Dendritic cell treated with granulocyte-macrophage colony-stimulating factor and Interleukin-4, amounts not matched to agents 40 ng/mL and 50 ng/mL, for 4 days (primary cell): Measurements from ENCODE around the gene MAP2K2.
A peak's percentile ranks its signal among the peaks of the same experiment; 100 is the strongest.

Experiments used
- H3K27ac Mint-ChIP-seq: one replicate; pipeline ENCODE4 v1.8.0; 2022; ENCODE audit warnings: mild to moderate bottlenecking, mixed read lengths
- H3K27me3 Mint-ChIP-seq: one replicate; pipeline ENCODE4 v1.8.0; 2022; ENCODE audit warnings: mild to moderate bottlenecking, mixed read lengths
- H3K36me3 Mint-ChIP-seq: one replicate; pipeline ENCODE4 v1.8.0; 2022; ENCODE audit warnings: low read depth, mixed read lengths
- H3K4me1 Mint-ChIP-seq: one replicate; pipeline ENCODE4 v1.8.0; 2022; ENCODE audit warnings: low read depth, mixed read lengths
- H3K4me3 Mint-ChIP-seq: one replicate; pipeline ENCODE4 v1.8.0; 2022; ENCODE audit warnings: mild to moderate bottlenecking, moderate library complexity, mixed read lengths
- H3K9me3 Mint-ChIP-seq: one replicate; pipeline ENCODE4 v1.8.0; 2022; ENCODE audit warnings: mixed read lengths
- intact Hi-C: fragments of 100-400 bp; cut with micrococcal nuclease; formaldehyde crosslinking; loops from one replicate; pipeline ENCODE4 v1.15.0; 2022

MAP2K2 gene

GRCh38 chr19:4120559-4121272 is 3.2 kb downstream of the MAP2K2 start:
- Mint-ChIP-seq H3K4me3 (no peak overlapping the region), H3K27ac (peak overlapping the region; percentile 3)

GRCh38 chr19:4119763-4120162 is 4.2 kb downstream of the MAP2K2 start:
- intact Hi-C loops, result loop anchor here (10.0 kb wide), 1 partner anchor 55 kb away; the partner anchor contains the start of gene ZBTB7A
- Mint-ChIP-seq H3K4me3 (no peak overlapping the region), H3K27me3 (no peaks in the 10 kb centered on the region), H3K27ac (peak overlapping the region; percentile 7), H3K36me3 (peaks cover 69% of the 10 kb centered on the region), H3K9me3 (no peaks in the 10 kb centered on the region), H3K4me1 (peaks cover 47% of the 10 kb centered on the region)

More at GRCh38 chr19:4120559-4121272, 3.2 kb downstream of the MAP2K2 start:
- Mint-ChIP-seq H3K4me1 (peaks cover 40% of the 10 kb centered on the region), H3K9me3 (no peaks in the 10 kb centered on the region), H3K36me3 (peaks cover 60% of the 10 kb centered on the region), H3K27me3 (no peaks in the 10 kb centered on the region)
- intact Hi-C loops, result loop anchor here (10.0 kb wide), 1 partner anchor 56 kb away; the partner anchor contains the start of gene ZBTB7A

GRCh38 chr19:4115818-4116385 is 8.0 kb downstream of the MAP2K2 start:
- H3K4me1 Mint-ChIP-seq, result peaks cover 24% of the 10 kb centered on the region
- peak overlapping the region; percentile 38 for H3K27ac Mint-ChIP-seq
- H3K27me3 Mint-ChIP-seq, result no peaks in the 10 kb centered on the region
- intact Hi-C loops, result no loop called here
- H3K36me3 Mint-ChIP-seq, result peaks cover 91% of the 10 kb centered on the region
- no peaks in the 10 kb centered on the region for H3K9me3 Mint-ChIP-seq
- no peak overlapping the region for H3K4me3 Mint-ChIP-seq

- H3K36me3 Mint-ChIP-seq, result peaks cover 91% of the 10 kb centered on the region
- peak overlapping the region; percentile 38 for H3K27ac Mint-ChIP-seq
- no peaks in the 10 kb centered on the region for H3K27me3 Mint-ChIP-seq
- H3K4me3 Mint-ChIP-seq, result no peak overlapping the region
- no peaks in the 10 kb centered on the region for H3K9me3 Mint-ChIP-seq
- intact Hi-C loops, result no loop called here
- peaks cover 25% of the 10 kb centered on the region for H3K4me1 Mint-ChIP-seq
These were observed 8.7 kb downstream of the MAP2K2 start for GRCh38 chr19:4115050-4115817.

- H3K27me3 Mint-ChIP-seq, result no peaks in the 10 kb centered on the region
- H3K4me1 Mint-ChIP-seq, result peaks cover 31% of the 10 kb centered on the region
- no peak overlapping the region for H3K27ac Mint-ChIP-seq
- H3K9me3 Mint-ChIP-seq, result no peaks in the 10 kb centered on the region
- intact Hi-C loops, result no loop called here
- H3K4me3 Mint-ChIP-seq, result no peak overlapping the region
- peaks cover 92% of the 10 kb centered on the region for H3K36me3 Mint-ChIP-seq
These were observed 9.7 kb downstream of the MAP2K2 start for GRCh38 chr19:4114181-4114580.

GRCh38 chr19:4113398-4114088 is 10.4 kb downstream of the MAP2K2 start:
- H3K4me3 Mint-ChIP-seq, result no peak overlapping the region
- H3K4me1 Mint-ChIP-seq, result peaks cover 37% of the 10 kb centered on the region
- no peaks in the 10 kb centered on the region for H3K9me3 Mint-ChIP-seq
- H3K36me3 Mint-ChIP-seq, result peaks cover 99% of the 10 kb centered on the region
- H3K27ac Mint-ChIP-seq, result no peak overlapping the region
- intact Hi-C loops, result no loop called here
- H3K27me3 Mint-ChIP-seq, result no peaks in the 10 kb centered on the region

- Mint-ChIP-seq H3K36me3 (peaks cover 99% of the 10 kb centered on the region), H3K4me1 (peaks cover 40% of the 10 kb centered on the region), H3K4me3 (no peak overlapping the region), H3K9me3 (no peaks in the 10 kb centered on the region), H3K27me3 (no peaks in the 10 kb centered on the region), H3K27ac (no peak overlapping the region)
- intact Hi-C loops, result no loop called here
These were observed 11.6 kb downstream of the MAP2K2 start for GRCh38 chr19:4112367-4112766.

GRCh38 chr19:4109626-4109945 is 14.3 kb downstream of the MAP2K2 start:
- Mint-ChIP-seq H3K4me3 (no peak overlapping the region), H3K4me1 (peaks cover 28% of the 10 kb centered on the region), H3K27me3 (no peaks in the 10 kb centered on the region), H3K9me3 (no peaks in the 10 kb centered on the region), H3K27ac (no peak overlapping the region), H3K36me3 (peaks cover 100% of the 10 kb centered on the region)
- intact Hi-C loops, result no loop called here

- Mint-ChIP-seq H3K27me3 (no peaks in the 10 kb centered on the region), H3K27ac (peak overlapping the region; percentile 38), H3K9me3 (no peaks in the 10 kb centered on the region), H3K4me1 (peaks cover 28% of the 10 kb centered on the region), H3K36me3 (peaks cover 100% of the 10 kb centered on the region), H3K4me3 (no peak overlapping the region)
- intact Hi-C loops, result no loop called here
These were observed 14.9 kb downstream of the MAP2K2 start for GRCh38 chr19:4108767-4109625.

GRCh38 chr19:4103080-4103433 is 20.9 kb downstream of the MAP2K2 start:
- intact Hi-C loops, result no loop called here
- H3K9me3 Mint-ChIP-seq, result no peaks in the 10 kb centered on the region
- H3K27me3 Mint-ChIP-seq, result no peaks in the 10 kb centered on the region
- peaks cover 6% of the 10 kb centered on the region for H3K4me1 Mint-ChIP-seq
- H3K36me3 Mint-ChIP-seq, result peaks cover 100% of the 10 kb centered on the region
- H3K4me3 Mint-ChIP-seq, result no peak overlapping the region
- H3K27ac Mint-ChIP-seq, result peak overlapping the region; percentile 21

- Mint-ChIP-seq H3K27me3 (no peaks in the 10 kb centered on the region), H3K27ac (no peak overlapping the region), H3K4me3 (no peak overlapping the region), H3K36me3 (peaks cover 100% of the 10 kb centered on the region), H3K9me3 (no peaks in the 10 kb centered on the region), H3K4me1 (peaks cover 6% of the 10 kb centered on the region)
- intact Hi-C loops, result no loop called here
These were observed 21.4 kb downstream of the MAP2K2 start for GRCh38 chr19:4102339-4103079.

- H3K9me3 Mint-ChIP-seq, result no peaks in the 10 kb centered on the region
- H3K27ac Mint-ChIP-seq, result no peak overlapping the region
- H3K36me3 Mint-ChIP-seq, result peaks cover 100% of the 10 kb centered on the region
- no peak overlapping the region for H3K4me3 Mint-ChIP-seq
- intact Hi-C loops, result no loop called here
- H3K27me3 Mint-ChIP-seq, result no peaks in the 10 kb centered on the region
- H3K4me1 Mint-ChIP-seq, result peaks cover 6% of the 10 kb centered on the region
These were observed 22.5 kb downstream of the MAP2K2 start for GRCh38 chr19:4101496-4101770.
